ENCODE results near the gene ASTN2. TPM values are rescaled to one million over a fixed set of nuclear protein-coding genes. Genes with fewer than 3 reads are reported as not detected.

ASTN2 gene
- polyA plus RNA-seq, 3 donors from 2014 or later = 1.7 to 4.5 (median 2.2) TPM

DNA sequence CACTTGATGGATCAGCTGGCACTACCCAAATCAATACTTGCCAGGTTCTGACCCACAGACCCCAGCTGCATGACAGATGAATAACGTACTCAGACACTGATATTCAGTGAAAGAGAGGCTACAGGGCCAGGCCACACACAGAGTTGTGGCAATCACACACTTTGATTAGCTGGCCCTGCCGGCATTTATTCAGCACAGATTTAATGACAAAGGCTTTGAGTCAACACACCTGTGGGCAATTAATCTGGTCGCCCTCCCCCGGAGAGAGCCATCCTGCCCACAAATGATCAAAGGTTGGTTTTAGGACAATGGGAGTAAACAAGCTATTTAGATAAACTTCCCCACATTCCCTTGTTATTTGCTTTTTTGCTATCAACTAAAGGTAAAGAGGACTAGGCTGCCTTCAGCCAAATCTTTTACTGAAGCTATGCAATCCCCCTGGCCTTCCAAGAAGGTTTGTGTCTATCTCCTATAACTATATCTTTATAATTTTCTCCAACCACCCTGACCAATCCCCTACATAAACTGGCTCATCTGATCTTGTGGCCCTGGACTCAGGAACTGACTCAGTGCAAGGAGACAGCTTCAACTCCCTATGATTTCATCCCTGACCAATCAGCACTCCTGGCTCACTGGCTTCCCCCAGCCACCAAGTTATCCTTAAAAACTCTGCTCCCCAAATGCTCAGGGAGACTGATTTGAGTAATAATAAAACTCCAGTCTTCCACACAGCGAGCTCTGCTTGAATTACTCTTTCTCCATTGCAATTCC lies 740.5 kb downstream of the ASTN2 start:
- Mint-ChIP-seq H3K4me3 (no peak overlapping the region), H3K27me3 (ENCODE audit: low read depth in 3 of 3) (peaks cover 0 to under 1% (median 0%) of the 10 kb centered on the region in 3 donors), H3K27ac (no peak overlapping the region), H3K4me1 (no peaks in the 10 kb centered on the region), H3K36me3 (peaks cover 0 to 4% (median 0%) of the 10 kb centered on the region in 3 donors), H3K9me3 (peaks cover 0 to 9% (median under 1%) of the 10 kb centered on the region in 6 donors)
- DNase-seq = no peak

DNA sequence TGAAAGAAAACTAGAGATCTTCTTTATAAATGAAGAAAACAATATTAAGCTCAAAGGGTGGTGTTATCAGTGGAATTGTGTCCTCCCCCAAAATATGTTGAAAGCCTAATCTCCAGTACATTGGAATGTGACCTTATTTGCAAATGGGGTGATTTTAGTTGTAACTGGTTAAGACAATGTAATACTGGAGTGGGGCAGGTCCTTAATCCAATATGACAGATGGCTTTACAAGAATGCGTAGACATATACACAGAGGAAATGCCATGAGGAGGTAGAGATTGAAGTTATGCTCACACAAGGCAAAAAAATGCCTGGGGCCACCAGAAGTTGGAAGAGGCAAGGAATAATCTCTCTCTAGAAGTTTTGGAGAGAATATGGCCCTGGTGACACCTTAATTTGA lies 741.5 kb downstream of the ASTN2 start:
- Mint-ChIP-seq H3K27me3 (ENCODE audit: low read depth in 3 of 3) (no peaks in the 10 kb centered on the region), H3K9me3 (peaks cover 0 to 9% (median under 1%) of the 10 kb centered on the region in 6 donors), H3K4me1 (no peaks in the 10 kb centered on the region), H3K4me3 (no peak overlapping the region), H3K36me3 (peaks cover 0 to 4% (median 0%) of the 10 kb centered on the region in 3 donors), H3K27ac (no peak overlapping the region)
- DNase-seq = no peak

DNA sequence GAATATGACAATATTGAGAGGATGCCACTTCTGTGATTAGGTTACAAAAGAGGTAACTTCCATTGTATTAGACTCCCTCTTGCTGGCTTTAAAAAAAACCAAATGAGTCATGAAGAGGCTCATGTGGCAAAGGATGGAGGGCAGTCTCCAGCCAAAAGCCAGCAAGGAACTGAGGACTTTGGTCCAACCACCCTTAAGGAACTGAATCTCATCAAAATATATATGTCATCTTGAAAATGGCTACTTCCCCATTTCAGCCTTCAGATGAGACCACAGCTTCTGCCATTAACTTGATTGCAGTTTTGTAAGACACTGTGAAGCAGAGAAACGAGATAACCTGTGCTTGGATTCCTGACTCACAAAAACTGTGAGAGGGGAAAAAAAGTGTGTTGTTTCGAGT lies 743.3 kb downstream of the ASTN2 start:
- H3K27me3 Mint-ChIP-seq (ENCODE audit: low read depth in 3 of 3) = no peaks in the 10 kb centered on the region
- H3K9me3 Mint-ChIP-seq = peaks cover 0 to 9% (median under 1%) of the 10 kb centered on the region in 6 donors
- no peak overlapping the region for H3K4me3 Mint-ChIP-seq
- H3K4me1 Mint-ChIP-seq = no peaks in the 10 kb centered on the region
- DNase-seq = no peak
- peaks cover 0 to 4% (median 0%) of the 10 kb centered on the region in 3 donors for H3K36me3 Mint-ChIP-seq
- H3K27ac Mint-ChIP-seq = no peak overlapping the region

DNA sequence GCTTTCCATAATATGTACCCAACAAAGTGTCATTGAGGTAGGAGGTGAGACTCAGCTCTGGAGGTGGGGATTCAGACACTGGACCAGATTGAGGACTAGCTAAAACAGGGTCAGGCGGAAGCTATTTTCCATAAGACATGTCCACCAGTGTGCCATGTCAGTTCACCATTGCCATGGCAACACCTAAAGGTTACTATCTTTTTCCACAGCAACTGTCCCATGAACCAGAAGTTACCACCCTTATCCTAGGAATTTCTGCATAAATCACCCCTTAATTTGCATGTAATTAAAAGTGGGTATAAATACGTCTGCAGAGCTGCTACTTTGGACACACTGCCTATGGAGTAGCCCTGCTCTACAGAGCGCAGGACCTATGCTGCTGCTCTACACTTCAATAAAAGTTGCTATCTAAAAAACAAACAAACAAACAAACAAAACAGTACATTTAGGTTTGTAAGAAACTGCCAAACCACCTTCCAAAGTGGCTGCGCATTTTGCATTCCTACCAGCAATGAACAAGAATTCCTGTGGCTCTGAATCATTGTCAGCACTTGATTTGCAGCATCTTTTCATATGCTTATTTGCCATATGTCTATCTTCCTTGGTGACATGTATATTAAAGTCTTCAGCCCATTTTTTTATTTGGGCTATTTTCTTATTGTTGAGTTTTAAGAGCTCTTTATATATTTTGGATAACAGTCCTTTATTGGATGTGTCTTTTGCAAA lies 745.7 kb downstream of the ASTN2 start:
- Mint-ChIP-seq H3K9me3 (peaks cover 0 to 9% (median under 1%) of the 10 kb centered on the region in 6 donors), H3K36me3 (peaks cover 0 to 4% (median 0%) of the 10 kb centered on the region in 3 donors), H3K4me3 (no peak overlapping the region), H3K27me3 (ENCODE audit: low read depth in 3 of 3) (peaks cover 0 to 2% (median 0%) of the 10 kb centered on the region in 3 donors), H3K27ac (no peak overlapping the region), H3K4me1 (no peaks in the 10 kb centered on the region)
- DNase-seq = no peak

DNA sequence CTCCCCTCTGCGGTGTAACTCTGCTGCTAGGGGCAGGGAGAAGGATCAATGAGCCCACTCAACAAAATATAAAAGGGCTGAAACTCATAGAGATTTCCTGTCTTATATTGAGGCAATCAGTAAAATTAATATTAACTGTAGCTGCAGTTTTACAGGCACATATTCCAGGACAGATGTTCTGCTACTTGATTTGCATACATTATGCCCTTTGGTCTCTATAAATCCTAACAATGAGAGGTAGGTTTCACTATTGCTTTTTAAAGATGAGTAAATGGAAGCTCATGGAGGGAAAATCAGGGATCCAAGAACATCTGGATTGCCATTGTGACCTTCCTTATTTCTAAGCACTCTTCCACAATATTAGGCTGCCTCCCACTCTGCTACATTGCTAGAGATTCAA lies 751.3 kb downstream of the ASTN2 start:
- Mint-ChIP-seq H3K27ac (no peak overlapping the region), H3K36me3 (no peaks in the 10 kb centered on the region), H3K27me3 (ENCODE audit: low read depth in 3 of 3) (peaks cover 0 to 2% (median 0%) of the 10 kb centered on the region in 3 donors), H3K9me3 (no peaks in the 10 kb centered on the region), H3K4me3 (no peak overlapping the region), H3K4me1 (no peaks in the 10 kb centered on the region)
- no peak for DNase-seq

DNA sequence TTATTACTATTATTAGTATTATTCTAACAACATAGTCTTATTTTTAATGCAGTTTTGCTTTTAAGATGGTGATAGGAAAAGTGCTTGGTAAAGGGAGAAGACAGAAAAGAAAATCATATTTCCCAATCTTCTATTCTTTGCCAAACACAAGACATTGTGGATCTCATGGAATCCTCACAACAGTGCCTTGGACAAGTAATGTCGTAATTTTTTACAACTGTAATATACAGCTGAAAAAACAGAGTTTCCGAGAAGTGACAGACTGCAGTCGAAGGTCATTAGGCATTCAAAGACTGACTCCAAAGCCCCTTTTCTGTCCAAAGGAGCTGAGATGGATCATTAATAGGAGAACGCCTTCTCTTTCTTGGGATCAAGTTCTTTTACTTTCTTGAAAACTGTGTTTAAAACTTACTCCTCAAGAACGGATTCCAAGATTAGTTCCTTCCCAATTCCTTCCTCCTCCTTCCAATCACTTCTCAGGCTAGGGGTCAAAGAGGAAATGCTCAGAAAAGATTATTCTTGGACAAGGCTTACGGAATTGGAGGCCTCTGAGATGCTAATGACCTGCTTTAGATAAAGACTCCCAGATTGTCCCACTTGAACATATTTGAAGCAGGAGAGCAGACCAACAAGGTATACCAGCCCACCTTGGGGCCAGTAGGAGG lies 752.1 kb downstream of the ASTN2 start:
- H3K27ac Mint-ChIP-seq = no peak overlapping the region
- no peaks in the 10 kb centered on the region for H3K9me3 Mint-ChIP-seq
- no peaks in the 10 kb centered on the region for H3K36me3 Mint-ChIP-seq
- DNase-seq = no peak
- peaks cover 0 to 2% (median 0%) of the 10 kb centered on the region in 3 donors for H3K27me3 Mint-ChIP-seq (ENCODE audit: low read depth in 3 of 3)
- H3K4me1 Mint-ChIP-seq = no peaks in the 10 kb centered on the region
- H3K4me3 Mint-ChIP-seq = no peak overlapping the region

DNA sequence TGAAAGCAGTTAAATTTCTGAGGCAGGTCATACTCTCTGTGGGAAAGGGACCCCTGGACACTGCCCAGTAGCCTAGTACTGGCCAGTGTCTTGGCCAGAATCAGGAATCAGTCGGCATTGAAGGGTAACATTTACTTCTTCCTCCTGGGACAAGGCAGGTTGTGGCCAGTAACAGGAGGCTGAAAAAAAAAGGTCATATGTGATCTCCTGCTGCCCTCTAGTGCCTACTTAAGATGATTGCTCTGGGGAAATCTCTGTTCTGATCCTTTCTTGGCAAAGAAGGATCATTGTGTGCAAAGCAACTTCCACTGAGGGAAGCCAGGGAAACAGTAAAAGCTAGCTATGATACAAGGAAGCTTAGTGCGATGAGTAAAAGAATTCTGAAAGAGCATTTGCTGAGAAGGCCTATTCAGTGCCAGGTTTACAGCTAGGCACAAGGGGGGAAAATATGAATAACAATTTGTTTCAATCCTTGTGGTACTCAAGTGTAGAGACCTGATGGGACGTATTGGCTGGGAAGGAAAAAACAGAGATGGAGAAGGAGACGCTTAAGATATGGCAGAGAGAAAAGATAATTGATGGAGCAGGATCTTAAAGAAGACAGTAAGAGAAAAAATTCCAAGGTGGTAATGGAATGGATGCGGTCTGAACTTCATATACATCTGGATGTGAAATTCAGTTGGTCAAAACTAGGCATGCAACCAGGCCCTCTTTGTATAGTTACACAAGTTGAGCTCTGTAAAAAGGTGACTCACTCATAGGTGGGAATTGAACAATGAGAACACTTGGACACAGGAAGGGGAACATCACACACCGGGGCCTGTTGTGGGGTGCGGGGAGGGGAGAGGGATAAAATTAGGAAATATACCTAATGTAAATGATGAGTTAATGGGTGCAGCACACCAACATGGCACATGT lies 753.6 kb downstream of the ASTN2 start:
- Mint-ChIP-seq H3K4me3 (no peak overlapping the region), H3K36me3 (no peaks in the 10 kb centered on the region), H3K27me3 (ENCODE audit: low read depth in 3 of 3) (peaks cover 0 to 2% (median 0%) of the 10 kb centered on the region in 3 donors), H3K27ac (no peak overlapping the region), H3K9me3 (no peaks in the 10 kb centered on the region), H3K4me1 (no peaks in the 10 kb centered on the region)
- DNase-seq = peak; percentile 8 to 24 (median 14)

DNA sequence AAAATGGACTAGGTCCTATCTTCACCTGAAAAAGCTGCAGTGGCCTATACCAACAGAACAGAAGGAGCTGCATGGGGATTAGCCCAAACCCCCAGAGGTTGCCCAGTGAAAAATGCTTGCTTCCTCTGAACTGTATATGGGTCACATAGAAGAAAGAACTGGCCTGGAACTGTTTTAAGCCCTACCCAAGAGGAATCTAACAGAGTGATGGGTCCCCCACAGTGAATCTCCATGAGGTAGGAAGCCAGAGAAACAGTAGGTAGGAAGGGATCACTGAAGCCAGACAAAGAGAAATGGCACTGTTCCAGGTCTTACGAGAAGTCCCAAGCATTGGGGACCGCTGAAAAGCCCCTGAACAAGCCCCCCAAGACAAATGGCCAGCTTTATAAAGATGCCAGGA lies 756.6 kb downstream of the ASTN2 start:
- no peaks in the 10 kb centered on the region for H3K4me1 Mint-ChIP-seq
- H3K27ac Mint-ChIP-seq = no peak overlapping the region
- no peaks in the 10 kb centered on the region for H3K36me3 Mint-ChIP-seq

DNA sequence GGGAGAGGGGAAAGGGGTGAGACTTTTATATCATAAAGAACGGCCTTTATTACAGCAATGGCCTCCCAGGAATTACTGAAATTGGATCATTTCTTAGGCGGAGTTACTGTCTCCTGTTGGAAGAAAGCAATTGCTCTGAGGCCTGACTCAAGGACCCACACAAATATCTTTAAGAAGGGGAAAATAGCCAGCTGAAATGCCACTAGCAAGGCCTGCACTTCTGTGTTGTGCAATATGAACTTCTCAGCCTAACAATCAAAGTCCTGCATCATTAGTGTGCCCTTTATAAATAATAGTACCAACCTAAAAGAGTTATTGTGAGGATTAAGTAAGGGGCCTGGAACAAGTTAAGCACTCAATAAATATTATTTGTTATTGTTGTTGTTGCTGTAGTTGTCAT lies 757.9 kb downstream of the ASTN2 start:
- no peaks in the 10 kb centered on the region for H3K27me3 Mint-ChIP-seq (ENCODE audit: low read depth in 3 of 3)
- H3K27ac Mint-ChIP-seq = no peak overlapping the region
- DNase-seq = no peak
- H3K36me3 Mint-ChIP-seq = no peaks in the 10 kb centered on the region
- H3K4me3 Mint-ChIP-seq = no peak overlapping the region
- no peaks in the 10 kb centered on the region for H3K9me3 Mint-ChIP-seq
- no peaks in the 10 kb centered on the region for H3K4me1 Mint-ChIP-seq

More for the DNA sequence above, 756.6 kb downstream of the ASTN2 start:
- Mint-ChIP-seq H3K9me3 (no peaks in the 10 kb centered on the region), H3K4me3 (no peak overlapping the region), H3K27me3 (ENCODE audit: low read depth in 3 of 3) (no peaks in the 10 kb centered on the region)
- no peak for DNase-seq

DNA sequence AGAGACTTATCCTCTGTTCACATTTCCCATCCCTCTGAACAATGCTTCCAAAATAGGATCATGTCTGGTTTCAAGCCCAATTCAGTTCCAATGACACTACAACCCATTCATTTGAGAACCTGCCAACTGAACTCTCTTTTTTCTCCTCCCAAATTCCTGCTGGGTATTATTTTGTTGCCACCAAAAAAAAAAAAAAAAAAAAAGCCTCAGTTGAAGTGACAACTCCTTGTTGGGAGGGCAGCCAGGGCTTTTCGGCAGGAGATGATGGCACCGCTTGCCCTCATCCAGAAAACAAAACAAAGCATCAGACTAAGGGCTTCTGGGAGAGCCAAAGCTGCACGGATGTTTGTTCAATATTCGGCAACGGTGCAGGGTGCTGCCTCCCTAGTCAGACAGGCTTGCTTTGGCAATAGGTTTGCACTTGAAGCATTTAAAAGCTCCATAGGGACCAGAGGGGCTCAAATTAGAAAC lies 758.3 kb downstream of the ASTN2 start:
- Mint-ChIP-seq H3K9me3 (no peaks in the 10 kb centered on the region), H3K4me1 (no peaks in the 10 kb centered on the region), H3K36me3 (no peaks in the 10 kb centered on the region), H3K27ac (no peak overlapping the region), H3K4me3 (no peak overlapping the region), H3K27me3 (ENCODE audit: low read depth in 3 of 3) (no peaks in the 10 kb centered on the region)
- DNase-seq = no peak

DNA sequence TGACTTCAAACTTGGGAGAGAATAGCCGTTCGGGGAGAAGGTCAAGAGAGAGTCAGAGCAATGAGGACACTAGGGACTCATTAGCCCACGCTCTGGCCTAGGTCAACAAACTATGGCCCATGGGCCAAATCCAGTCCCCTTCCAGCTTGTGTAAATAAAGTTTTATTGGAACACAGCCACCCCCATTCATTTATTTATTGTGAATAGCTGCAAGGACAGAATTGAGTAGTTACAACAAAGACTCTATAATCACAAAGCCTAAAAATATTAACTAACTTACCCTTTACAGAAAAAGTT lies 760.9 kb downstream of the ASTN2 start:
- H3K36me3 Mint-ChIP-seq = peaks cover 3 to 13% (median 7%) of the 10 kb centered on the region in 3 donors
- H3K4me1 Mint-ChIP-seq = no peaks in the 10 kb centered on the region
- H3K4me3 Mint-ChIP-seq = no peak overlapping the region
- H3K27ac Mint-ChIP-seq = no peak overlapping the region
- H3K9me3 Mint-ChIP-seq = no peaks in the 10 kb centered on the region
- no peaks in the 10 kb centered on the region for H3K27me3 Mint-ChIP-seq (ENCODE audit: low read depth in 3 of 3)
- no peak for DNase-seq

DNA sequence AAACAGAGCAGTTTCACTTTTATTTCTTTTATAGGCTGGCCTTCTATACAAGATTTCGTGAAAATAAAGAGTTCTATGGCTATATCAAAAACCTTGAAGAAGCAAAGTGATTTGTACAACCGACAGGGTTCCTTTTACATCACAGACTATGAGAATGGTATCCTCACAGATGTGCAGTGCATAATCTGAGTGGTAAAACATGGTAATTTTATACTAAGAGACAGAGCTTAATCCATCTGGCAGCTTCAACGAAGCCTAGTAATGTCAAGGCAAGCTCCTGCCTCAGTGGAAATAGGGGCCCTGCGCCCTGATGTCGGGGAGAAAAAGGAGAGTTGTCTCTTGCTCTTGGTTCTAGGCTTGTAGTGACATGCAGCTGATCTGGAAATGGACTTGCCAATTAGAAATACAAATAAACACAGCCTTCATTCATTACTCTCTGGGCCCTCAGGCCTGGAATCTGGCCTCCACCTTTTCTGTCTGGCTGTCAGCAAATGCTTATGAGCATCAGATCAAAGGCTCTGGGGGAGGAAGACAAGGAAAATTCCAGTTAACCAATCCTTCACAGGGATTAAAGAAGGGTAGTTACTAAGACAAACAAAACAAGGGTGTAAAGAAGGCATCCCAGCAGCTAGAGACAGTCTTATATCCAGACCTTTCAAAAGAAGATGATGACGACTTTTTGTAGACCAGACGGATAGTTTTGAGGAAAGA lies 761.4 kb downstream of the ASTN2 start:
- no peak for DNase-seq
- H3K4me1 Mint-ChIP-seq = no peaks in the 10 kb centered on the region
- no peak overlapping the region for H3K27ac Mint-ChIP-seq
- H3K9me3 Mint-ChIP-seq = no peaks in the 10 kb centered on the region
- H3K4me3 Mint-ChIP-seq = no peak overlapping the region
- no peaks in the 10 kb centered on the region for H3K27me3 Mint-ChIP-seq (ENCODE audit: low read depth in 3 of 3)
- H3K36me3 Mint-ChIP-seq = peaks cover 3 to 13% (median 7%) of the 10 kb centered on the region in 3 donors

DNA sequence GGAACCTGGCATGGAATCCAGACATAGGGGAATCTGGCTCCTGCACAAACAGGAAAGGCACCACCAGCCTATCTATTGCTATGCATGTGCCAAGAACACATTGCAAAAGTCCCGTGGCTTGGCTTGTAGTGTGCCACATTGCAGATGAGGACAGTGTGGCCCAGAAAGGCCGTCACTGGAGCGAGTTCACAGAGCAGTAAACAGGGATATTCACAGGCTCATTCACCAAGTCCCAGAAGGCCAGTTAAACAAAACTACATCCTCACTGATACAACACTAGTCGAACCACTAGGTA lies 767.4 kb downstream of the ASTN2 start:
- no peaks in the 10 kb centered on the region for H3K4me1 Mint-ChIP-seq
- no peak overlapping the region for H3K4me3 Mint-ChIP-seq
- H3K27ac Mint-ChIP-seq = no peak overlapping the region
- DNase-seq = no peak
- peaks cover 3 to 13% (median 7%) of the 10 kb centered on the region in 3 donors for H3K36me3 Mint-ChIP-seq
- peaks cover 0 to 2% (median 0%) of the 10 kb centered on the region in 3 donors for H3K27me3 Mint-ChIP-seq (ENCODE audit: low read depth in 3 of 3)
- H3K9me3 Mint-ChIP-seq = no peaks in the 10 kb centered on the region

Data from immature natural killer cell (primary cell).